ENCODE measurements around the gene POLD1. TPM values are rescaled to one million over a fixed set of nuclear protein-coding genes. Genes with fewer than 3 reads are reported as not detected.

POLD1 gene
- total and polyA plus RNA-seq, 2 of the 13 experiments (the other 11 are each of a cell fraction or from before 2014, with no cell fraction given) = 17.4 to 54.0 TPM

GRCh38 chr19:50376166-50377050 lies 7.7 kb upstream of the POLD1 start, which contains the start of gene NR1H2 (continued):
- TF ChIP-seq AFF4 (CRISPR knock-in tag; IDR thresholded peaks at IDR 0.05) (no peak), MLX (CRISPR knock-in tag; IDR thresholded peaks at IDR 0.05) (no peak; the same call in 1 of the 2 replicates), ZNF121 (CRISPR knock-in tag; IDR thresholded peaks at IDR 0.05) (no peak), EEA1 (CRISPR knock-in tag; IDR thresholded peaks at IDR 0.05; ENCODE audit: borderline replicate concordance) (no peak), SRY (CRISPR knock-in tag; IDR thresholded peaks at IDR 0.05) (peak; percentile 78; the same call in 1 of the 2 replicates), ZNF558 (CRISPR knock-in tag; IDR thresholded peaks at IDR 0.05; ENCODE audit: borderline replicate concordance) (no peak), RCOR2 (CRISPR knock-in tag; IDR thresholded peaks at IDR 0.05) (no peak), HOXA7 (CRISPR knock-in tag; IDR thresholded peaks at IDR 0.05) (no peak), ZNF777 (CRISPR knock-in tag; IDR thresholded peaks at IDR 0.05) (peak; percentile 38; the same call in 1 of the 2 replicates), ZNF567 (CRISPR knock-in tag; IDR thresholded peaks at IDR 0.05; ENCODE audit: borderline replicate concordance) (no peak), KDM2A (CRISPR knock-in tag; IDR thresholded peaks at IDR 0.05; ENCODE audit: borderline replicate concordance, low read depth) (peak; percentile 95), PLSCR1 (CRISPR knock-in tag; IDR thresholded peaks at IDR 0.05; ENCODE audit: borderline replicate concordance) (no peak), ZNF317 (CRISPR knock-in tag; IDR thresholded peaks at IDR 0.05) (no peak), KDM1A (CRISPR knock-in tag; IDR thresholded peaks at IDR 0.05) (no peak), ZEB1 (IDR thresholded peaks at IDR 0.05; ENCODE audit: insufficient replicate concordance, low read depth) (no peak), HMGA1 (CRISPR knock-in tag; conservative IDR thresholded peaks at IDR 0.05) (no peak), ZFP91 (CRISPR knock-in tag; IDR thresholded peaks at IDR 0.05; ENCODE audit: borderline replicate concordance) (peak; percentile 81; the same call in 1 of the 2 replicates), ZFX (CRISPR knock-in tag; IDR thresholded peaks at IDR 0.05; ENCODE audit: low read depth) (peak; percentile 35; the same call in 1 of the 2 replicates), ZNF639 (CRISPR knock-in tag; conservative IDR thresholded peaks at IDR 0.05) (peak; percentile 86), SUZ12 (IDR thresholded peaks at IDR 0.05; ENCODE audit: low read depth, low read length) (no peak), KAT7 (CRISPR knock-in tag; IDR thresholded peaks at IDR 0.05; ENCODE audit: borderline replicate concordance) (0 out of 2 replicates have a peak, but pooled peaks have one; percentile 59), ZNF891 (CRISPR knock-in tag; IDR thresholded peaks at IDR 0.05) (peak; percentile 43)

All from HepG2 (cell line).